Stimulated activated CD4-positive, alpha-beta T cell treated with anti-CD3 and anti-CD28 coated beads, Interleukin-15, amount 100 ng/mL, for 1 hour (primary cell): ENCODE measurements around the gene HMGB1.

Experiments
- DNase-seq, 2 donors: peaks; one replicate each; pipeline ENCODE4 v3.0.0-alpha.2; 2020; ENCODE audit warnings: low read depth in 1 of 2, low spot score in 1 of 2

The HMGB1 gene

GRCh38 chr13:30465593-30466357 is at the start of gene HMGB1:
TSS of gene HMGB1 (minus strand) at chr13:30465936. CDS start at chr13:30463680, 2,256 bp downstream.
- DNase-seq = peak; percentile 84 to 92

DNA sequence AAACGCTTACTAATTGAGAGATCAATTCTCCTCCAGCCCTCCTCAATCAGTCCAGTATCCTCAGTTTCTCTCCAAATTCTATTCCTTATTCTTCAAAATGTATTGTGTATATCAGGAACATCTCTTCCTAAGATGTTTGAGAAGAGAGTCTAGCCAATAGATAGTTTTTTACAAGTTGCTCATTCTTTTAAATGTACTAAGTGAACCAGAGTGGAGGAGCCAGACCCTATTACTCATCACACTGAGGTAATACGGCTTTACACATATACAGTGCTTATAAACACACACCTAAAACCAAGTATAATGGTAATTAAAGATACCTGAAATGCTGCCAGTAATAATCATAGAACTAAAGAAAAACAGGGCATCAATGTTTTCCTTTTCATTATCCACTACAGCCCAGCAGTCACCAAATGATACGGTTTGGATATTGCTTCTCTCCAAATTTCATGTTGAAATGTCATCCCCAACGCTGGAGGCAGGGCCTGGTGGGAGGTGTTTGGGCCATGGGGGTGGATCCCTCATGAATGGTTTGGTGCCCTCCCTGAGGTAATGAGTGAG is 45.2 kb upstream of the HMGB1 start:
- no peak for DNase-seq

- no peak for DNase-seq
Measured at GRCh38 chr13:30510091-30510490, 44.4 kb upstream of the HMGB1 start.

GRCh38 chr13:30509254-30510050 is 43.7 kb upstream of the HMGB1 start:
- DNase-seq = no peak

DNA sequence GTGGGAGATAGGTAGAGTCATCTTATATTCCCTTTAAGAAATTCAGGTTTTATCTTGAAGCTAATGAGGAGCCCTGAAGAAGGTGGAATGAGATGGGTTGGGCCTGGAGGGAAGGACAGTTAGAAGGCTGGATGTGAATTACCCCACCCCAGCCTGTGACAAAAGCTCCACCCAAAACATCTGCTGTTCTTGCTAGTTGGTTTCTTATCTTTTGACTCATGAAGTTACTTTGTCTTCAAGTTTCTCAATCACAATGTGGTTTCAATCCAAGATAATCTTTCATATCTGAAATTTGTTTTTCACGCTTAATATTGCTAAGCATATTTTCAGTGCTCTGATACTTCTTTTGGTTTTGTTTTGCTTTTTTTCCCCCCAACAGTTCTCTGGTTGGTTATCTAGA is 38.3 kb upstream of the HMGB1 start:
- no peak for DNase-seq

DNA sequence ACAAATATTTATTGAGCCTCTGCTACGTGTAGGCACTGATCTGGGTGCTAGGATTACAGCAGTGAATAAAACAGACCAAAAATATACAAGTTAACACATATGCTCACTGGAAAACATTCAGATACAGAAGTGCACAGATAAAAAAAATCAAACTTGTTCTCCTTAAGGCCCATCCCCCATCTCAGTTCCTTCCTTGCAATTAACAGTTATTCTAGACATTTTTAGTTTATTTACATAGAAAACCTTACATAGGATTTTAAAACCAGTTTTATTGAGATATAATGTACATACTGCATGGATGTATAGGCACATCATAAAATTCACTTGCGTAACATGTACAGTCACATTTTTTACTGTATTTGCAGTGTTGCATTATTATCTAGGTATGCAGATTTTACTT is 36.5 kb upstream of the HMGB1 start:
- DNase-seq = no peak

DNA sequence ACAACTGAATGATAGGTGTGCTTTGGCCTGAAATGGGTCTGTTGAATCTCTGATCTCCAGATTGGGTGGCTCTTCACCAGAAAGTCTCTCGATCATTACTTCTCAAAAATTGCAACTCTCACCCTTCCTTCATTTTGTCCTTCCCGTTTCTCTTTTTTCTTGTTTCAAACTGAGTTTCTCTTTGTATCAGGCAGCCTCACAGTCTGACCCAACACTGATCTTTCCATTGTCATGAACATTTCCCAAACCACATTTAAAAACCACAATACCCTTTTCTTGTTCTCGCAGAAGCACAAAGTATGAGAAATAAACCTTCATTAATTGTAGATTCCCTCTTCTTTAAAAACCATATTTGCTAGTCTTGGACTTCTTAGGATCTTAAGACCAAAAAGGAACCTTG is 33.6 kb upstream of the HMGB1 start:
- DNase-seq = no peak

DNA sequence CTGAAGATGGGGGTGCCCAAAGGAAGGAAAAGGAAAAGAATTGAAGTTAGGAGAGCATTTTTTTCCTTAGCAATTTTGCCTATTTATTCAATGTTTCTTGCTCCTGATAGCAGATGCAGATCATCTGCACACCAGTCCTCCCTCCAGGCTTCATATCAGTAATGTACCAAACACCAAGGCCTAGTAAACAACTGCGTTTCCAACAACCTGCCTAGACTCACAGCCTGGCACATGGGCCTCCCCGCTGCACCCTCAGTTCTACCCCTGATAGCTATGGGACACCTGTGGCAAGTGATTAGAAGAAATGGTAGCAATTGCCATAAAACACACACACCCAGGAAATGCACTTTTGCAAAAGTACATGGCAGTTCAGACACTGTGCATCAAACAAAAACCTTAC is 30.4 kb upstream of the HMGB1 start:
- no peak for DNase-seq

GRCh38 chr13:30495746-30496145 is 30.0 kb upstream of the HMGB1 start:
- DNase-seq = no peak

DNA sequence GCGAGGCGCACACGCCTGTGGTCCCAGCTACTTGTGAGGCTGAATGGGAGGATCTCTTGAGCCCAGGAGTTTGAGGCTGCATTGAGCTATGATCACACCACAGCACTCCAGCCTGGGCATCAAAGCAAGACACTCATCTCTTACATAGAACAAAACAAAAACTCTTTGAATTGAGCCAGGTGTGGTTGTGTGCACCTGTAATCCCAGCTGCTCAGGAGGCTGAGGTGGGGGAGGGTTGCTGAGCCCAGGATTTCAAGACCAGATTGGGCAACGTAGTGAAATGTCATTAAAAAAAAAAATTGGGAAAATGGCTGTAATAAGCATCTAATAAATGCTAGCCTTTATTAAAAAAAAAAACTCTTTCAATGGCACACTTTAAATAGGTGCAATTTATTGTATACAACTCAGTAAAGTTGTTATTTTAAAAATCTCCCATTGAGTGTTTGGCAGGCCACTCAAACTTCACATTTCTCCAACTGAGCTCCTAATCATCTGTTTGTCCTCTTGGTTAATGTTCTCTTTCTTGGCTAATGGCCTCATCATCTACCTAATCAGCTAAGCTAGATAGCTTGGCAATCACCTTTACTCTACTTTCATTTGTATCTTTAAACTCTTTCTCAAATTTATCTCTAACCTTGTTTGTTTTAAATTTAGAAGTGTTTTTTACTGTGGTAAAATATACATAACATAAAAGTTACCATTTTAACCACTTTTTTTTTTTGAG is 28.1 kb upstream of the HMGB1 start:
- no peak for DNase-seq

DNA sequence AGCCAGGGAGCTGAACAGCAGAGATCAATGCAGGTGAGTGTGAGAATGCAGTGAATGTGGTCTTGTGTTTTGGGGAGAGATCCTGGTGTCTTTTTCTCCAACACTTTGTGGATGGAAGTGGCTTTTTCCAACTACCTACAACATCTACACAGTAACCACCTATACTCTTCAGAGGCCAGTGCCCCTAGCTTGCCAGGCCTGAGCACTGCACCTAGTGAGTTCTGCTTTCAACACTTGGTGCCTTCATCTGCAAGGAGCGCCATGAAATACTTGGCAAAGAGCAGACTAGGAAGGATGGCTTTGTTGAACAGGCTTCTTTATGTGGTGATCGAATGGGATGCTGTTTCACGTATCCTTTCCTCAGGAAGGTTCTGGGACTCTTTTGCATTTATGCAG is 21.3 kb upstream of the HMGB1 start:
- DNase-seq = no peak

- DNase-seq = no peak
Measured at GRCh38 chr13:30486230-30487074, 20.7 kb upstream of the HMGB1 start.

- DNase-seq = no peak
Measured at GRCh38 chr13:30481241-30481760, 15.6 kb upstream of the HMGB1 start.

DNA sequence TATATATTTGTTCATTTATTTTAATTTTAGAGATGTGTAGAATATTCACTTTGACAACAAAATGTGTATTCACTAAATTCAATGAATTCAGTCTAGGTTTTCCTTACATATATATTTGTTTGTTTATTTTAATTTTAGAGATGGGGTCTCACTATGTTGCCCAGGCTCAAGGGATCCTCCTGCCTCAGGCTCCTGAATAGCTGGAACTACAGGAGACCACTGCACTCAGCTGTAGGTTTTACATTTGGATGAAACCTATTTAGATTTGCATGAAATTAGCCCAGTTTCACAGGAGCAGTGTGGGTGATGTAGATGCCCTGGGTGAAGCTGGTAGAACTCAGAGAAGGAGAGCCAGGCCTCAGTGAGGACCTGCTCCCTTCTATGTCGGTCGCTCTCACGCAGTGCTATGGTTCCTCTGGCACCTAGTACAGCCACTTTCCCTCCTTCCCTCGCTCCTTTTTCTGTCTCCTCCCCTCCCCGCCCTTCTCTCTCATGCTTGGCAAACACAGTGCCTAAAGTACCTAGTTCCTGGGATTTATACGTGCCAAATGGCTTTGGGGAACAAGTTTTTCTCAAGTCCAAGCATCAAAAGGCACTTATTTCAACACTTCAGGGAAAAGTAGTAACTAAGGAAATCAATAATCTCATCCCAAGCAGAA is 14.7 kb upstream of the HMGB1 start:
- DNase-seq = no peak

- DNase-seq = no peak
Measured at GRCh38 chr13:30479883-30480219, 14.1 kb upstream of the HMGB1 start.

DNA sequence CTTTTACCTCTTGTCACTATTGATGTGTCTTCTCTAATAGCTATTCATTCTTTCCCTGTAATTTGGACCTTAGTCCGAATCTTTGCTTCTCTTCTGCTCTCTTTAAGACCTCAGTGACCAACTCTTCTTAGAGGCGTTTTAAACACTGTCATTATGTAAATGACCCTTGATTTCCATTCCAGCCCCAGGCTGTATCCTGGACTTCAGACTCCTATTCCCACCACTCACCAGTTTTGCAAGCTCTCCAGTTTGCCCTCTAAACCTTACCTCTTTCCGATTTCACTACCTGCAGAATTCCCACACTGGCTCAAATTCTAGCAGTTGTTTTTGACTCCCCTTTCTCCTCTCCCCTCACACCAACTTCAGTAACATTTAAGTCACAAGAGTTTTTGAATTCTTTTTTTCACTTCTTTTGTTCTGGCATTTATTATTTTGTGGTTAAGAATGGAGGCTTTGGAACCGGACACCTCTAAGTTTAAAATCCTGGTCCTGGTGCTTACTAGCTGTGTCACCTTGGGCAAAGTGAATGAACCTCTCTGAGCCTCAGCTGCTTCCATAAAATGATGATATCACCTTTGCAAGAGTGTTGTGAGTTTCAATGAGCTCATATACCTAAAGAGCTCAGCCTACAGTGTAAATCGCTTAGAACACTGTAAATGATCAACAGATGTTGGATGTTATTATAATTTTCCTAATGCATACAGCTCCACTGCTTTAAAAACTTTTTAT is 13.6 kb upstream of the HMGB1 start:
- DNase-seq = no peak

- DNase-seq = no peak
Measured at GRCh38 chr13:30477346-30478195, 11.8 kb upstream of the HMGB1 start.

GRCh38 chr13:30473675-30474074 is 7.9 kb upstream of the HMGB1 start:
- no peak for DNase-seq
